NCI-H128 (cell line): ENCODE measurements around the gene HERC4.
"Not testable (repeated sequence)": the region's sequence is repeated elsewhere in the genome, so short reads cannot be mapped to it uniquely, and the experiment has no call there.

Source experiments
- DNase-seq: peaks from one replicate; lab custom pipeline; 2025; ENCODE audit not compliant: unreplicated experiment; lab: John Stamatoyannopoulos, UW

HERC4 gene

GRCh38 chr10:68088740-68089139 lies 13.7 kb upstream of the HERC4 start:
- DNase-seq, result no peak

- DNase-seq, result no peak
Observed at GRCh38 chr10:68087685-68088401, 12.8 kb upstream of the HERC4 start.

- DNase-seq, result no peak
Observed at GRCh38 chr10:68086910-68087684, 12.0 kb upstream of the HERC4 start.

- no peak for DNase-seq
Observed at GRCh38 chr10:68086011-68086410, 10.9 kb upstream of the HERC4 start.

GRCh38 chr10:68084469-68084868 lies 9.4 kb upstream of the HERC4 start:
- no peak for DNase-seq

- DNase-seq, result no peak
Observed at GRCh38 chr10:68083953-68084352, 8.9 kb upstream of the HERC4 start.

- no peak for DNase-seq
Observed at GRCh38 chr10:68082872-68083271, 7.8 kb upstream of the HERC4 start.

GRCh38 chr10:68081916-68082315 lies 6.8 kb upstream of the HERC4 start:
- DNase-seq, result no peak

GRCh38 chr10:68080853-68081431 lies 5.9 kb upstream of the HERC4 start:
- no peak for DNase-seq

GRCh38 chr10:68079434-68079833 lies 4.4 kb upstream of the HERC4 start:
- DNase-seq, result no peak

- DNase-seq, result no peak
Observed at GRCh38 chr10:68077026-68077425, 1.9 kb upstream of the HERC4 start.

- DNase-seq, result not testable (repeated sequence)
Observed at GRCh38 chr10:68076081-68076480, 998 bp upstream of the HERC4 start.

GRCh38 chr10:68075550-68076004 lies 494 bp upstream of the HERC4 start:
- DNase-seq, result no peak

- DNase-seq, result no peak
Observed at GRCh38 chr10:68074031-68074774, 880 bp downstream of the HERC4 start.

GRCh38 chr10:68073631-68074030 lies 1.5 kb downstream of the HERC4 start:
- DNase-seq, result no peak

- no peak for DNase-seq
Observed at GRCh38 chr10:68067508-68067907, 7.6 kb downstream of the HERC4 start.

GRCh38 chr10:68067029-68067428 lies 8.1 kb downstream of the HERC4 start:
- no peak for DNase-seq

GRCh38 chr10:68053553-68053952 lies 21.5 kb downstream of the HERC4 start:
- no peak for DNase-seq

- DNase-seq, result no peak
Observed at GRCh38 chr10:68052463-68052862, 22.6 kb downstream of the HERC4 start.

- DNase-seq, result no peak
Observed at GRCh38 chr10:68049289-68050078, 25.6 kb downstream of the HERC4 start.
